A549 (cell line): ENCODE results near the gene EIF1AD. TPM values are rescaled to one million over a fixed set of nuclear protein-coding genes. Genes with fewer than 3 reads are reported as not detected.

Source experiments
- ATAC-seq, 2 experiments: fragments of 200-7000 bp in 1 of 2; fragments of >200 bp in 1 of 2; cut with Nextera tagmentation in 1 of 2; cut with Tn5 transposase in 1 of 2; 3 replicates each; pipeline versions ENCODE4 v1.8.0 to v1.9.1; 2018 to 2020; ENCODE audit warnings: mild to moderate bottlenecking in 1 of 2, moderate library complexity in 1 of 2
- CTCF ChIA-PET: fragments of 300-600 bp; sonication (Branson Sonifier 250); formaldehyde crosslinking; extraction: SDS; loops from one replicate; lab custom pipeline; 2021; ENCODE audit warnings: antibody characterized with exemption, inconsistent platforms; lab: Yijun Ruan, JAX
- POLR2A ChIA-PET: fragments of 350-600 bp; formaldehyde crosslinking; extraction: SDS; loops from one replicate; lab custom pipeline; 2021; ENCODE audit warnings: antibody characterized with exemption, inconsistent platforms; lab: Yijun Ruan, JAX
- DNase-seq, 2 experiments: peaks; one replicate each; pipeline versions ENCODE4 v3.0.0 to v3.0.0-alpha.2; 2011 to 2016; ENCODE audit warnings: low read depth in 1 of 2, low spot score in 1 of 2
- FAIRE-seq: peaks from 2 replicates; lab custom pipeline; 2011; peaks lifted over from hg19 to GRCh38; lab: Jason Lieb, UNC
- H3K27ac ChIP-seq, 2 experiments: fragments of >200 bp; sonication (Bioruptor Twin); formaldehyde crosslinking; 3 replicates each; pipeline ENCODE4 v1.5.1; 2016 to 2017
- H3K4me1 ChIP-seq: fragments of >200 bp; sonication (Bioruptor Twin); formaldehyde crosslinking; 3 replicates; pipeline ENCODE4 v1.6.1; 2016
- H3K4me2 ChIP-seq: fragments of >200 bp; sonication (Bioruptor Twin); formaldehyde crosslinking; 3 replicates; pipeline ENCODE4 v1.6.1; 2016
- H3K4me3 ChIP-seq: fragments of >200 bp; sonication (Bioruptor Twin); formaldehyde crosslinking; 3 replicates; pipeline ENCODE4 v1.5.1; 2016
- H3K9me3 ChIP-seq: fragments of >200 bp; sonication (Bioruptor Twin); formaldehyde crosslinking; 3 replicates; pipeline ENCODE4 v1.6.1; 2016
- EP300 ChIP-seq, 2 experiments: fragments of >200 bp; sonication (Bioruptor Twin); formaldehyde crosslinking; IDR thresholded peaks; 2 replicates in 1 of 2; 3 replicates in 1 of 2; pipeline ENCODE4 v1.6.1; 2016 to 2017
- ESRRA ChIP-seq: fragments of 150-350 bp; IDR thresholded peaks from 2 replicates; pipeline ENCODE4 v1.6.1; 2014; ENCODE audit warnings: mild to moderate bottlenecking, low read length, borderline replicate concordance
- FOXS1 ChIP-seq: fragments of 250-450 bp; sonication (Bioruptor Pico); IDR thresholded peaks from 2 replicates; pipeline ENCODE4 v1.5.0; 2020; ENCODE audit warnings: mild to moderate bottlenecking, moderate library complexity
- GATA3 ChIP-seq: IDR thresholded peaks from 2 replicates; pipeline ENCODE4 v1.6.1; 2012; ENCODE audit warnings: borderline replicate concordance
- HEYL ChIP-seq: fragments of 250-450 bp; sonication (Bioruptor Pico); IDR thresholded peaks from 2 replicates; pipeline ENCODE4 v1.8.0; 2021; ENCODE audit warnings: mild to moderate bottlenecking, moderate library complexity
- HOXA7 ChIP-seq: fragments of 250-450 bp; sonication (Bioruptor Pico); IDR thresholded peaks from 2 replicates; pipeline ENCODE4 v1.5.0; 2020; ENCODE audit warnings: mild to moderate bottlenecking, moderate library complexity
- HOXB13 ChIP-seq: fragments of 250-450 bp; sonication (Bioruptor Pico); IDR thresholded peaks from 2 replicates; pipeline ENCODE4 v1.5.0; 2020; ENCODE audit warnings: low read depth, mild to moderate bottlenecking, moderate library complexity
- MAZ ChIP-seq: fragments of 150-350 bp; IDR thresholded peaks from 2 replicates; pipeline ENCODE4 v1.6.1; 2014; ENCODE audit warnings: antibody characterized with exemption, low read depth, low read length, borderline replicate concordance
- MYC ChIP-seq: IDR thresholded peaks from 2 replicates; pipeline ENCODE4 v1.6.1; 2012; ENCODE audit warnings: mild to moderate bottlenecking, inconsistent platforms, low read length, improper control_type of control experiment, borderline replicate concordance
- NPAS2 ChIP-seq: fragments of 250-450 bp; sonication (Bioruptor Pico); IDR thresholded peaks from 2 replicates; pipeline ENCODE4 v1.8.0; 2022; ENCODE audit warnings: mild to moderate bottlenecking, moderate library complexity, borderline replicate concordance
- NR3C1 ChIP-seq: fragments of >200 bp; sonication (Bioruptor Twin); formaldehyde crosslinking; IDR thresholded peaks from 3 replicates; pipeline ENCODE4 v1.6.1; 2017
- POLR2AphosphoS2 ChIP-seq: conservative IDR thresholded peaks from 2 replicates; pipeline ENCODE4 v1.6.1; 2012; ENCODE audit warnings: low read length, improper control_type of control experiment, inconsistent platforms
- SREBF2 ChIP-seq: fragments of 450-650 bp; IDR thresholded peaks from 2 replicates; pipeline ENCODE4 v1.6.1; 2014; ENCODE audit warnings: mild to moderate bottlenecking, moderate library complexity
- TP53 ChIP-seq: fragments of 250-450 bp; sonication (Bioruptor Pico); IDR thresholded peaks from 2 replicates; pipeline ENCODE4 v1.5.0; 2021; ENCODE audit warnings: mild to moderate bottlenecking, moderate library complexity
- ZFP36 ChIP-seq: fragments of 450-650 bp; IDR thresholded peaks from 2 replicates; pipeline ENCODE4 v1.6.1; 2014; ENCODE audit warnings: borderline replicate concordance; ENCODE audit not compliant: partially characterized antibody
- ZNF302 ChIP-seq: fragments of 250-450 bp; sonication (Bioruptor Pico); IDR thresholded peaks from 2 replicates; pipeline ENCODE4 v1.9.0; 2021; ENCODE audit warnings: inconsistent platforms, mild to moderate bottlenecking, moderate library complexity
- WGBS: methylation state at CpG from one replicate; pipeline ENCODE4 v1.1.6; 2017; ENCODE audit errors: missing lambda C conversion rate; 5-methylcytosine and 5-hydroxymethylcytosine counted together
- polyA plus RNA-seq, 4 experiments: library from polyadenylated mRNA; depleted of rRNA in 3 of 4; stranded (reverse); fragments of >200 nt; fragmentation: RNase III in 1 of 4; extraction: RNeasy Plus Mini Kit Qiagen cat#74134 plus additional on column Dnase treatment in 1 of 4; gene quantifications; 2 replicates in 3 of 4; 3 replicates in 1 of 4; pipeline ENCODE4 v1.2.3, GENCODE V29; 2011 to 2017
- TF ChIP-seq, protein P1 (sequence below): fragments of >200 bp; sonication (Bioruptor Twin); formaldehyde crosslinking; IDR thresholded peaks from 3 replicates; pipeline ENCODE4 v1.5.1; 2016
- TF ChIP-seq, protein P2 (sequence below): fragments of 150-350 bp; IDR thresholded peaks from 2 replicates; pipeline ENCODE4 v1.6.1; 2014; ENCODE audit warnings: low read depth, mild to moderate bottlenecking, low read length
- TF ChIP-seq, protein P3 (sequence below): IDR thresholded peaks from 2 replicates; pipeline ENCODE4 v1.6.1; 2012

EIF1AD gene
- polyA plus RNA-seq, 2 of the 4 experiments (the other 2 are of a cell fraction), result 38.6 to 41.0 TPM

DNA sequence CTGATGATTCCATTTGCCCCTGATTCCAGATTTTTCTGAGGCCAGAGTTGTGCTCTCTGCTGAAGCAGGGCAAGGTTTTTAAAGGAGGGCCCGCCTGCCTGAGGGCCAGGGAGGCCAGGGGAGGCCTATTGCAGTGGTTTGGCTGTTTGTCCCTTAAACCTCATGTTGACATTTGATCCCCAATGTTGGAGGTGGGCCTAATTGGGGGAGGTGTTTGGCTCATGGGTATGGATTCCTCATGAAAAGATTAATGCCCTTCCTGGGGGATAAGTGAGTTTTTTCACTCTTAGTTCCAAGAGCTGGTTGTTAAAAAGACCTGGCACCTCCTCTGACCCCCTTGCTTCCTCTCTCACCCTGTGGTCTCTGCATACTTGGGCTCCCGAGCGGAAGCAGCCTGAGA, 37.8 kb upstream of the EIF1AD start:
- no peak overlapping the region for H3K27ac ChIP-seq
- TF ChIP-seq ZNF302 (CRISPR knock-in tag), result no peak
- TF ChIP-seq EP300 (IDR thresholded peaks at IDR 0.05), result no peak
- TF ChIP-seq, protein P1, sequence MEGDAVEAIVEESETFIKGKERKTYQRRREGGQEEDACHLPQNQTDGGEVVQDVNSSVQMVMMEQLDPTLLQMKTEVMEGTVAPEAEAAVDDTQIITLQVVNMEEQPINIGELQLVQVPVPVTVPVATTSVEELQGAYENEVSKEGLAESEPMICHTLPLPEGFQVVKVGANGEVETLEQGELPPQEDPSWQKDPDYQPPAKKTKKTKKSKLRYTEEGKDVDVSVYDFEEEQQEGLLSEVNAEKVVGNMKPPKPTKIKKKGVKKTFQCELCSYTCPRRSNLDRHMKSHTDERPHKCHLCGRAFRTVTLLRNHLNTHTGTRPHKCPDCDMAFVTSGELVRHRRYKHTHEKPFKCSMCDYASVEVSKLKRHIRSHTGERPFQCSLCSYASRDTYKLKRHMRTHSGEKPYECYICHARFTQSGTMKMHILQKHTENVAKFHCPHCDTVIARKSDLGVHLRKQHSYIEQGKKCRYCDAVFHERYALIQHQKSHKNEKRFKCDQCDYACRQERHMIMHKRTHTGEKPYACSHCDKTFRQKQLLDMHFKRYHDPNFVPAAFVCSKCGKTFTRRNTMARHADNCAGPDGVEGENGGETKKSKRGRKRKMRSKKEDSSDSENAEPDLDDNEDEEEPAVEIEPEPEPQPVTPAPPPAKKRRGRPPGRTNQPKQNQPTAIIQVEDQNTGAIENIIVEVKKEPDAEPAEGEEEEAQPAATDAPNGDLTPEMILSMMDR, result no peak
- TF ChIP-seq NPAS2 (CRISPR knock-in tag), result no peak
- TF ChIP-seq HOXA7 (CRISPR knock-in tag), result no peak
- TF ChIP-seq, protein P2, sequence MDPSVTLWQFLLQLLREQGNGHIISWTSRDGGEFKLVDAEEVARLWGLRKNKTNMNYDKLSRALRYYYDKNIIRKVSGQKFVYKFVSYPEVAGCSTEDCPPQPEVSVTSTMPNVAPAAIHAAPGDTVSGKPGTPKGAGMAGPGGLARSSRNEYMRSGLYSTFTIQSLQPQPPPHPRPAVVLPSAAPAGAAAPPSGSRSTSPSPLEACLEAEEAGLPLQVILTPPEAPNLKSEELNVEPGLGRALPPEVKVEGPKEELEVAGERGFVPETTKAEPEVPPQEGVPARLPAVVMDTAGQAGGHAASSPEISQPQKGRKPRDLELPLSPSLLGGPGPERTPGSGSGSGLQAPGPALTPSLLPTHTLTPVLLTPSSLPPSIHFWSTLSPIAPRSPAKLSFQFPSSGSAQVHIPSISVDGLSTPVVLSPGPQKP, result no peak
- TF ChIP-seq ZFP36, result no peak
- no peak for TF ChIP-seq POLR2AphosphoS2
- no peak for TF ChIP-seq TP53 (CRISPR knock-in tag)
- TF ChIP-seq SREBF2, result no peak
- no peak for TF ChIP-seq HEYL (CRISPR knock-in tag)
- TF ChIP-seq NR3C1, result no peak
- TF ChIP-seq, protein P3, sequence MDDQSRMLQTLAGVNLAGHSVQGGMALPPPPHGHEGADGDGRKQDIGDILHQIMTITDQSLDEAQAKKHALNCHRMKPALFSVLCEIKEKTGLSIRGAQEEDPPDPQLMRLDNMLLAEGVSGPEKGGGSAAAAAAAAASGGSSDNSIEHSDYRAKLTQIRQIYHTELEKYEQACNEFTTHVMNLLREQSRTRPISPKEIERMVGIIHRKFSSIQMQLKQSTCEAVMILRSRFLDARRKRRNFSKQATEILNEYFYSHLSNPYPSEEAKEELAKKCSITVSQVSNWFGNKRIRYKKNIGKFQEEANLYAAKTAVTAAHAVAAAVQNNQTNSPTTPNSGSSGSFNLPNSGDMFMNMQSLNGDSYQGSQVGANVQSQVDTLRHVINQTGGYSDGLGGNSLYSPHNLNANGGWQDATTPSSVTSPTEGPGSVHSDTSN, result no peak
- TF ChIP-seq MAZ, result no peak
- TF ChIP-seq, all 56 proteins: peak for 0
- WGBS, result 69% methylated on average over 3 of the region's 3 CpGs
- ATAC-seq (no peak), FAIRE-seq (no peak), DNase-seq (no peak)
- peaks cover 12% of the 10 kb centered on the region for H3K9me3 ChIP-seq
- H3K4me1 ChIP-seq, result peaks cover 1% of the 10 kb centered on the region; the same call in 1 of the 3 replicates
- no peak overlapping the region for H3K4me2 ChIP-seq
- ChIA-PET POLR2A (no interaction called here), CTCF (interaction anchor here (0.9 to 15.8 kb wide), 3 partner anchors 5 to 28 kb away, joined by 3 to 188 read pairs (median 143); no protein-coding TSS in a partner anchor)
- no peak overlapping the region for H3K4me3 ChIP-seq

DNA sequence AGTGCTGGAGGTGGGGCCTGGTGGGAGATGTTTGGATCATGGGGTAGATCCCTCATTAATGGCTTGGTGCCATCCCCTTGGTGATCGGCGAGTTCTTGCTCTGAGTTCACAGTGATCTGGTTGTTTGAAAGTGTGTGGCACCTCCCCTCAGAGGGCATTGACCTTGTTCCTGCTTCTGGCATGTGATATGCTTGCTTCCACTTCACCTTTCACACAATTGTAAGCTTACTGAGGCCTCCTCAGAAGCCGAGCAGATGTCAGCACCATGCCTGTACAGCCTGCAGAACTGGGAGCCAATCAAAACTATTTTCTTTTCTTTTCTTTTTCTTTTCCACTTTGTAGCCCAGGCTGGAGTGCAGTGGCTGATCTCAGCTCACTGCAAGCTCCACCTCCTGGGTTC, 35.4 kb upstream of the EIF1AD start:
- CTCF ChIA-PET, result interaction anchor here (0.7 to 15.8 kb wide), 6 partner anchors 7 to 31 kb away, joined by 3 to 188 read pairs (median 8); no protein-coding TSS in a partner anchor
- FAIRE-seq (no peak), ATAC-seq (no peak), DNase-seq (no peak)
- POLR2A ChIA-PET, result no interaction called here
- TF ChIP-seq GATA3 (no peak), MAZ (no peak), EP300 (IDR thresholded peaks at IDR 0.05) (no peak), MYC (no peak), HOXB13 (CRISPR knock-in tag) (no peak), ESRRA (no peak), FOXS1 (no peak)
- TF ChIP-seq, protein P1, result no peak
- no peak overlapping the region for H3K4me3 ChIP-seq
- H3K4me2 ChIP-seq, result no peak overlapping the region
- H3K4me1 ChIP-seq, result no peaks in the 10 kb centered on the region
- H3K9me3 ChIP-seq, result peaks cover 12% of the 10 kb centered on the region
- H3K27ac ChIP-seq, result no peak overlapping the region
- WGBS, result 67% methylated on average over 3 of the region's 3 CpGs
